ENCODE measurements around the gene RFC5. TPM values are rescaled to one million over a fixed set of nuclear protein-coding genes. Genes with fewer than 3 reads are reported as not detected.

The RFC5 gene
- total and polyA plus RNA-seq, 2 of the 13 experiments (the other 11 are each of a cell fraction or from before 2014, with no cell fraction given) = 16.8 to 51.4 TPM

DNA sequence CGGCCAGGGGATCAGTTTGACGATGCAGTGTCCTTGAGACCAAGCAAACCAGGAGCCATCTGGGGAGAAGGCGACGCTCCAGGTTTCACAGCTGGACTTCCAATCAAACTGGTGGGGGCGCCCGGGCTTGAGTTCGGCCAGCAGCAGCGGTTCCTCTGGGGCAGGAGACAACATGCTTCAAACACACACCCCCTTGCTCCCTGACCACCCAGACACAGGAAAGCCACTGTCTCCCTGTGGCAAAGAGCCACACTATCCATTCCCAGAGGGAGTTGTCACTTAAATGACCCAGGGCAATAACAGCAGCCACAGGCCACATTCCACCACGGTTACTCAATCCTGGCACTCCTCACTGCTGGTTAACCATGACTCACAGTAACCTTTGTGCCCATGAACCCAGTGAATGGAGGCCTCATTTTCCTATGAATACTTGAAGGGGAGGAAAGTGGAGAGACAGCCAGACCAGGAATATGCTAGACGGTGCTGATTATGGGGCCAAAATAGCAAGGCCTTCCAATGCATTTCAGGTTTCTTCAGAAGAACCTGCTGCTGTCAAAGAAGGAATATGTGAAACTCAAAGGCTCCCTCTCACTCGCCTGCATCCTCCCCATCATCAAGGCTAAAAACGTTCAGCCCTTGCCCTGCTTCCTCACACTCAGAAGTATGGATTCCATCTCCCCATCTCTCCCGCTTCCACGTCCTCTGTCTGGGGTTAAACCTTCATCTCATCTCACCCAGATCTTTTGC is 36.0 kb downstream of the RFC5 start (continued):
- TF ChIP-seq ZNF512B (CRISPR knock-in tag; IDR thresholded peaks at IDR 0.05; ENCODE audit: borderline replicate concordance) = no peak
- TF ChIP-seq, protein P1, sequence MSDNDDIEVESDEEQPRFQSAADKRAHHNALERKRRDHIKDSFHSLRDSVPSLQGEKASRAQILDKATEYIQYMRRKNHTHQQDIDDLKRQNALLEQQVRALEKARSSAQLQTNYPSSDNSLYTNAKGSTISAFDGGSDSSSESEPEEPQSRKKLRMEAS (IDR thresholded peaks at IDR 0.05) = peak; percentile 75
- TF ChIP-seq, protein P2, sequence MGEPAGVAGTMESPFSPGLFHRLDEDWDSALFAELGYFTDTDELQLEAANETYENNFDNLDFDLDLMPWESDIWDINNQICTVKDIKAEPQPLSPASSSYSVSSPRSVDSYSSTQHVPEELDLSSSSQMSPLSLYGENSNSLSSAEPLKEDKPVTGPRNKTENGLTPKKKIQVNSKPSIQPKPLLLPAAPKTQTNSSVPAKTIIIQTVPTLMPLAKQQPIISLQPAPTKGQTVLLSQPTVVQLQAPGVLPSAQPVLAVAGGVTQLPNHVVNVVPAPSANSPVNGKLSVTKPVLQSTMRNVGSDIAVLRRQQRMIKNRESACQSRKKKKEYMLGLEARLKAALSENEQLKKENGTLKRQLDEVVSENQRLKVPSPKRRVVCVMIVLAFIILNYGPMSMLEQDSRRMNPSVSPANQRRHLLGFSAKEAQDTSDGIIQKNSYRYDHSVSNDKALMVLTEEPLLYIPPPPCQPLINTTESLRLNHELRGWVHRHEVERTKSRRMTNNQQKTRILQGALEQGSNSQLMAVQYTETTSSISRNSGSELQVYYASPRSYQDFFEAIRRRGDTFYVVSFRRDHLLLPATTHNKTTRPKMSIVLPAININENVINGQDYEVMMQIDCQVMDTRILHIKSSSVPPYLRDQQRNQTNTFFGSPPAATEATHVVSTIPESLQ (CRISPR knock-in tag; conservative IDR thresholded peaks at IDR 0.05) = no peak
- 0 out of 2 replicates have a peak, but pooled peaks have one; percentile 61 for TF ChIP-seq NFIC (IDR thresholded peaks at IDR 0.05; ENCODE audit: low read length)
- TF ChIP-seq SP140L (CRISPR knock-in tag; IDR thresholded peaks at IDR 0.05; ENCODE audit: borderline replicate concordance) = no peak
- TF ChIP-seq, protein P3, sequence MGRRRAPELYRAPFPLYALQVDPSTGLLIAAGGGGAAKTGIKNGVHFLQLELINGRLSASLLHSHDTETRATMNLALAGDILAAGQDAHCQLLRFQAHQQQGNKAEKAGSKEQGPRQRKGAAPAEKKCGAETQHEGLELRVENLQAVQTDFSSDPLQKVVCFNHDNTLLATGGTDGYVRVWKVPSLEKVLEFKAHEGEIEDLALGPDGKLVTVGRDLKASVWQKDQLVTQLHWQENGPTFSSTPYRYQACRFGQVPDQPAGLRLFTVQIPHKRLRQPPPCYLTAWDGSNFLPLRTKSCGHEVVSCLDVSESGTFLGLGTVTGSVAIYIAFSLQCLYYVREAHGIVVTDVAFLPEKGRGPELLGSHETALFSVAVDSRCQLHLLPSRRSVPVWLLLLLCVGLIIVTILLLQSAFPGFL (CRISPR knock-in tag; IDR thresholded peaks at IDR 0.05) = no peak
- 0 out of 2 replicates have a peak, but pooled peaks have one; percentile 36 for TF ChIP-seq TOPORS (CRISPR knock-in tag; IDR thresholded peaks at IDR 0.05)
- TF ChIP-seq GABPB1 (CRISPR knock-in tag; IDR thresholded peaks at IDR 0.05) = peak; percentile 57; the same call in 1 of the 2 replicates
- TF ChIP-seq ZNF138 (CRISPR knock-in tag; IDR thresholded peaks at IDR 0.05; ENCODE audit: low read depth) = no peak
- TF ChIP-seq, protein P4, sequence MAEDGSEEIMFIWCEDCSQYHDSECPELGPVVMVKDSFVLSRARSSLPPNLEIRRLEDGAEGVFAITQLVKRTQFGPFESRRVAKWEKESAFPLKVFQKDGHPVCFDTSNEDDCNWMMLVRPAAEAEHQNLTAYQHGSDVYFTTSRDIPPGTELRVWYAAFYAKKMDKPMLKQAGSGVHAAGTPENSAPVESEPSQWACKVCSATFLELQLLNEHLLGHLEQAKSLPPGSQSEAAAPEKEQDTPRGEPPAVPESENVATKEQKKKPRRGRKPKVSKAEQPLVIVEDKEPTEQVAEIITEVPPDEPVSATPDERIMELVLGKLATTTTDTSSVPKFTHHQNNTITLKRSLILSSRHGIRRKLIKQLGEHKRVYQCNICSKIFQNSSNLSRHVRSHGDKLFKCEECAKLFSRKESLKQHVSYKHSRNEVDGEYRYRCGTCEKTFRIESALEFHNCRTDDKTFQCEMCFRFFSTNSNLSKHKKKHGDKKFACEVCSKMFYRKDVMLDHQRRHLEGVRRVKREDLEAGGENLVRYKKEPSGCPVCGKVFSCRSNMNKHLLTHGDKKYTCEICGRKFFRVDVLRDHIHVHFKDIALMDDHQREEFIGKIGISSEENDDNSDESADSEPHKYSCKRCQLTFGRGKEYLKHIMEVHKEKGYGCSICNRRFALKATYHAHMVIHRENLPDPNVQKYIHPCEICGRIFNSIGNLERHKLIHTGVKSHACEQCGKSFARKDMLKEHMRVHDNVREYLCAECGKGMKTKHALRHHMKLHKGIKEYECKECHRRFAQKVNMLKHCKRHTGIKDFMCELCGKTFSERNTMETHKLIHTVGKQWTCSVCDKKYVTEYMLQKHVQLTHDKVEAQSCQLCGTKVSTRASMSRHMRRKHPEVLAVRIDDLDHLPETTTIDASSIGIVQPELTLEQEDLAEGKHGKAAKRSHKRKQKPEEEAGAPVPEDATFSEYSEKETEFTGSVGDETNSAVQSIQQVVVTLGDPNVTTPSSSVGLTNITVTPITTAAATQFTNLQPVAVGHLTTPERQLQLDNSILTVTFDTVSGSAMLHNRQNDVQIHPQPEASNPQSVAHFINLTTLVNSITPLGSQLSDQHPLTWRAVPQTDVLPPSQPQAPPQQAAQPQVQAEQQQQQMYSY (CRISPR knock-in tag; IDR thresholded peaks at IDR 0.05) = no peak
- TF ChIP-seq CSRNP1 (CRISPR knock-in tag; IDR thresholded peaks at IDR 0.05) = peak; percentile 22; the same call in 1 of the 2 replicates
- TF ChIP-seq ZNF850 (CRISPR knock-in tag; conservative IDR thresholded peaks at IDR 0.05) = no peak
- peak; percentile 73; the same call in 1 of the 2 replicates for TF ChIP-seq ZNF431 (CRISPR knock-in tag; IDR thresholded peaks at IDR 0.05; ENCODE audit: borderline replicate concordance, low read depth)
- TF ChIP-seq AKAP8 (CRISPR knock-in tag; IDR thresholded peaks at IDR 0.05) = 0 out of 2 replicates have a peak, but pooled peaks have one; percentile 61
- no peak for TF ChIP-seq SRY (CRISPR knock-in tag; IDR thresholded peaks at IDR 0.05)
